HG03045 (cell line): ENCODE results near the gene WWOX.

ENCODE experiments used
- ATAC-seq: cut with Tn5 transposase; IDR thresholded peaks from one replicate; pipeline ENCODE4 v1.9.1; 2021; ENCODE audit warnings: mild to moderate bottlenecking, moderate library complexity; ENCODE audit not compliant: unreplicated experiment

Gene WWOX

GRCh38 chr16:79171504-79171903 is 1072.0 kb downstream of the WWOX start:
- no peak for ATAC-seq

- ATAC-seq = no peak
Observed at GRCh38 chr16:79171931-79172705, 1072.7 kb downstream of the WWOX start.

- no peak for ATAC-seq
Observed at GRCh38 chr16:79172976-79173500, 1073.6 kb downstream of the WWOX start.

- no peak for ATAC-seq
Observed at GRCh38 chr16:79173919-79174318, 1074.5 kb downstream of the WWOX start.

- no peak for ATAC-seq
Observed at GRCh38 chr16:79175286-79176057, 1076.0 kb downstream of the WWOX start.

- no peak for ATAC-seq
Observed at GRCh38 chr16:79177018-79177417, 1077.6 kb downstream of the WWOX start.

- no peak for ATAC-seq
Observed at GRCh38 chr16:79181419-79181818, 1082.0 kb downstream of the WWOX start.

GRCh38 chr16:79182616-79183015 is 1083.2 kb downstream of the WWOX start:
- ATAC-seq = no peak

GRCh38 chr16:79183571-79183970 is 1084.1 kb downstream of the WWOX start:
- ATAC-seq = no peak

- no peak for ATAC-seq
Observed at GRCh38 chr16:79184464-79185030, 1085.1 kb downstream of the WWOX start.

- ATAC-seq = no peak
Observed at GRCh38 chr16:79185711-79186110, 1086.3 kb downstream of the WWOX start.

- ATAC-seq = no peak
Observed at GRCh38 chr16:79186196-79186595, 1086.7 kb downstream of the WWOX start.

GRCh38 chr16:79188115-79188738 is 1088.8 kb downstream of the WWOX start:
- no peak for ATAC-seq

- no peak for ATAC-seq
Observed at GRCh38 chr16:79188739-79189122, 1089.3 kb downstream of the WWOX start.

GRCh38 chr16:79190542-79190941 is 1091.1 kb downstream of the WWOX start:
- no peak for ATAC-seq

- ATAC-seq = no peak
Observed at GRCh38 chr16:79191933-79192332, 1092.5 kb downstream of the WWOX start.

GRCh38 chr16:79192904-79193303 is 1093.5 kb downstream of the WWOX start:
- ATAC-seq = no peak

- no peak for ATAC-seq
Observed at GRCh38 chr16:79194291-79194690, 1094.8 kb downstream of the WWOX start.

GRCh38 chr16:79195938-79196337 is 1096.5 kb downstream of the WWOX start:
- ATAC-seq = no peak

- no peak for ATAC-seq
Observed at GRCh38 chr16:79201436-79201835, 1102.0 kb downstream of the WWOX start.

- no peak for ATAC-seq
Observed at GRCh38 chr16:79202977-79203376, 1103.5 kb downstream of the WWOX start.
